Hypothalamus (tissue), 51 donors: ENCODE data around the gene SEMA5A.
"Not testable (repeated sequence)": the region's sequence is repeated elsewhere in the genome, so short reads cannot be mapped to it uniquely, and the experiment has no call there.

Experiments used
- DNase-seq, 51 donors: peaks; one replicate each; lab custom pipeline; 2025; lab: John Stamatoyannopoulos, UW

The SEMA5A gene

DNA sequence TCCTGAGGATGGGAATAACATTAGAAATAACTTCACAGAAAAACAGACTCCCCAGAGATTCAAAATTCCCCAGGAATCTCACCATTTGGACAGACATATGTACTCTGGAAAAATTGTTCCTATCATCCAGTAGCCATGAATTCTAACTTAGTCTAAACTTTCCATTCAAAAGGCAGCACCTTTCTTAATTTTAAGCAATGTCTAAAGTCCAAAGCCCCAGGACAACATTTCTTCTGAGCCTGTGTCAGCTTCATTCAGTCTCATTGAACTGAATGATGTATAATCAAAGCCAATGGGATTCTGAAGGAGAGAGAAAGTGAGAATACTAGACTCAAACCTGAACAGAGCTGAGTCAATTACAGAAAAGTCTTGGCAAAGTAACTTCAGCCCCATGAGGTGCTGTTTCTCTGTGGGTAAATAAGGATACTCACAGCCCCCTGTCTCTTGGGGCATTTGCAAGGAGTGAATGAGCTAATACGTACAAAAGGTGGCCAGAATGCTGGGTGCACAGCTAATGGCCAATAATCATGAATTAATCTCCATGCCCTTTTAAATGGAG, 140.6 kb downstream of the SEMA5A start:
- no peak for DNase-seq

DNA sequence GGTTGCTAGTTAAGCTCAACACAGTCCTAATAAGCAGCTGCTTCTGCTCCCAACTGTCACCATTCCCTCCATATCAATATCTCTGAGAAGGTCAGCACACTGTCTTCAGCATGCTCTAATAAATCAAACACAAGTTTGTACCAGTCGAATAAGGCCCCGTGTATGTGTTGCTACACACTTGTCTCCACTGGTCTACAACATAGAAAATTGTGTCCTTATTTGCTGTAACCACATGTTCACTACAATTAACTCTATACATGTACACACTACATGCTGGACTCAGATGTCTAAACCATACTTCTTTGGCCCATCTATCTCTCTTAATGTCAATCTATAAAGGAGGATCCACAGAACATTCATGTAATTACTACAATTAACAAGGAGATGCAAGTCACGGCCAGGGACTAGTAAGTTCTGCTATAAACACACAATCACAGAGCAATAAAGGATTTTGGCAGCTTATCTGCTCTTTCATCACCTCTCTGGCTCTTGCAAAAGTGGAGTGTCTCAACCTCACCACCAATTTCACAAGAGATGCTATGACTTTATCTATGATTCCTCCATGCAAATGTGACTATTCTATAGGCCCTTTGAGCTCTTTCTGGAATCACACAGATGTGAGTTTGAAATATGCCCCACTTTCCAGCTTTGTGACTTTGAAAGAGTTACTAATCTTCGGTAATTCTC, 143.9 kb downstream of the SEMA5A start:
- DNase-seq, result no peak

DNA sequence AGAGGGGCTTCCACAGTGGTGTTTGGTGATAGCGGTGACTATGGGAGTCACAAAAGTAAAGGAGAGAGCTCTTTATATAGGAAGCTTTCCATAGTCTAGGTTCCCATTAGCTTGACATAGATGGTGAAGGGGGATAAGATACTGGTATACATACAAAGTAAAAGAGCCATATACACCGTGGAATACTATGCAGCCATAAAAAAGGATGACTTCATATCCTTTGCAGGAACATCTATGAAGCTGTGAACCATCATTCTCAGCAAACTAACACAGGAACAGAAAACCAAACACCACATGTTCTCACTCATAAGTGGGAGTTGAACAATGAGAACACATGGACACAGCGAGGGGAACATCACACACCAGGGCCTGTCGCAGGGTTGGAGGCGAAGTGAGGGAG, 146.1 kb downstream of the SEMA5A start:
- DNase-seq, result not testable (repeated sequence)

DNA sequence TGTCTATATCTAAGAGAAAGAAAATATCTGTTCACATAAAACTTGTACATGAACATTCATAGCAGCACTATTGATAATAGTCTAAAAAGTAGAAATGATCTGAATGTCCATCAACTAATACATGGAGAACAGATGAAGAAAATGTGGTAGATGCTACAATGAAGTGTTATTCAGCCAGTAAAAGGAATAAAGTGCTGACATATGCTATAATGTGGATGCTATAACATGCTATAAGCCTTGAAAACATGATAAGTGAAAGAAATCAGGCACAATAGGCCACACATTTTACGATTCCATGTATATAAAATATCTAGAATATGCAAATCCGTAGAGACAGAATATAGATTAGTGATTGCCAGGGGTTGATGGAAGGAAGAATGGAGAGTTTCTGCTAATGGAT, 146.8 kb downstream of the SEMA5A start:
- DNase-seq, result no peak

DNA sequence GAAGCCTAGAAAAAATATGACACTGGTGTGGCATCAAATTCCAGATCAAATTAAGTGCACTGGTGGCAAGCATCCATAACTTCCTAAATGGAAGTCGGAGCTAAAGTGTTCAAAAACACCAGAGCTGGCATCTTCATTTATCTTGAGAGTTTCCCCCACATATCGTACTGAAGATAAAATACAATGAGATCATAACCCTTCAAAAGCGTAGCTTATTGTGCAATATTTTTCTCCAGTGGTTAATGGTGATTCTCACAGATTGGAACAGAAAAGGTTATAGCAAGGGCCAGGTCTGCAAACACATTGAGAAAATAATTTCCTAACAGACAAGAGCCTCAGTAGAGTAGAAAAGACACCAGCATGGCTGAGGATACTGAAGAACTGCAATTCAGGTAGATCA, 147.6 kb downstream of the SEMA5A start:
- no peak for DNase-seq

DNA sequence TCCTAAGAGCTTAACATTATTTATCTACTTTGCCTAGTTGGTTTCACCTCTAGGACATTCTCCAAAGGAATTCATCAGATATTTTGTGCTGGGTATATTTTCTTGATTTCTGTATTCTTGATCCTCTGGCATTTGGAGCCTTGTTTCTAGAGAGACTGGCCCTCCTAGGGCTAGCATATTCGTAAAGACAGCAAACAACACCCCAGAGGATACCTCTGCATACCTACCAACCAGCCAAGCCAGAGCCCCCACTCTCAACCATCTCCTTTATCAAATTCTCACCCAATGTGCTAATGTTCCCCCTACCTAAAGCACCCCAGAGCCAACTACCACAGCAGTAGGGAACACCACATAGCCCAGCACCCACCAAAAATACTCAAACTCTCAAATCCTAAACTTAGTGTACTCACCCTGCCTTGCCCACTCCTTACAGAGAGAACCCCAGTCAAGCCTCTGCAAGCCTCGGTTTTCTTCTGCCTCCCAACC, 149.5 kb downstream of the SEMA5A start:
- no peak for DNase-seq

DNA sequence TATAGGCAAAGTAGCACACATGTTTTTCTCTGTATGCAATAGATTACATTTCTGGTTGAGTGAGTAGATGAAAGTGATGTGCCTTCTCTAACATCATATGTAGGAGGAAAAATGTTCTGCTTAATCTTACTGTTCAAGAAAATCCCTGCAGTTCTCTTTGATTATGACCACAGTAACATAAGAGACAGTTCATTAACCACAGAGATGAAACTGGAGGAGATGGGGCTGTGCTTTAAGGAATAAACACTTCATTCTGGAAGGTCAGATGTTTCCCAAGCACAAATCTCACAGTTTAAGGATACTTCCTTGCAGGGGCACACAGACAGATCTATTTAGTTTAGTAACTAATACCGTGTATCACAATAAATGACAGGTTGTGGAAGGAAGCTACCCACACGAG, 150.2 kb downstream of the SEMA5A start:
- no peak for DNase-seq

DNA sequence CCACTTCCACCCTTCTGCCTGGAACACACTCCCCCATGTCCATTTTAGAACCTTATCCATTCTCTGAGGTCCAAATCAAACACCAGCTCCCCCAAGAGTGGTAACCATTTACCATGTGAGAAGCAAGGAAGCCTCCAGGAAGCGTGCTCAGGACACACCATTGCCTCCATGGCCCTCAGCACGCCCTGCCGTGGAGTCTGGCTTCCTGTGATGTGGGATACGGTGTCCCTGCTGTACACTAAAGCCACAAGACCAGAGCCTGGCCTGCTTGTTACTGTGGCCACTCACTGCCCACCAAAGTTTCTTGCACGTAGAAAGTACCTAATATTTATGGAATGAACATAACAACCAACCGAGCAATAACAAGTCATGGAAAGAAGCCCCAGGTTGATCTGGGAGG, 151.7 kb downstream of the SEMA5A start:
- DNase-seq, result no peak

DNA sequence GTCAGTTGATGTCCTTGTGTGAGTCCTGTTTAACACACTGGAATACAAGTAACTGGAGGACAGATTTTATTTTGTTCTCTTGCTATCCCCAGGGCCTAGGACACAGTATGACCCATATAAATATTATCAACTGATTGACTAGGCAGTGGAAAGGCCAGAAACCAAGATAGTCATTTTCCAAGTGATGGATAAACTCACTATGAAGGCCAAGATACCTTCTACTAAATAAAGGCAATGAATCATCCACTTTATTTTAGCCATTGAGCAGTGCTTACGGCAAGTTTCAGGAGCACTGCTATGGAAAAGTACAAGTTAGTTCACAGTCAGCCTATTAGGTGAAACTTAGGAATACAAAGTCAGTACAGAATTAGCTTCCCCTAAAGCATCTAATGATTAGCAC, 153.2 kb downstream of the SEMA5A start:
- DNase-seq, result no peak

DNA sequence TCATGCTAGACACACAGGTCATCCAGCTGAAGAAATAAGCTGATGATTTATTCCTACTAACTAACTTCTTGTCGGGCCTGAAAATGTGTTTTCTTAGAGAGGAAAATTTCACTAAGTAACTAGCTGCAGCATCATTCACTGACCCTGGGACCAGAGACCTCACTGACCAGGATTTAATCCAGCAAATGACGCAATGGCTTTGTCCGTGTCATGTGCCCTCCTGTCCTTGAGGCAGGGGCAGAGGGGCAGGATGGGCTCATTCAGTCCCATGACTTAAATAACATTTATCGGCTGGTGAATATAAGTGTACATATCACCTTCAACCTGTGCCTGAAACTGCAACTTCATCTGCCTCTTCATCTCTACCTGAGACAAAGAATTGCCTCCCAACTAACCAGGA, 154.8 kb downstream of the SEMA5A start:
- DNase-seq, result no peak

DNA sequence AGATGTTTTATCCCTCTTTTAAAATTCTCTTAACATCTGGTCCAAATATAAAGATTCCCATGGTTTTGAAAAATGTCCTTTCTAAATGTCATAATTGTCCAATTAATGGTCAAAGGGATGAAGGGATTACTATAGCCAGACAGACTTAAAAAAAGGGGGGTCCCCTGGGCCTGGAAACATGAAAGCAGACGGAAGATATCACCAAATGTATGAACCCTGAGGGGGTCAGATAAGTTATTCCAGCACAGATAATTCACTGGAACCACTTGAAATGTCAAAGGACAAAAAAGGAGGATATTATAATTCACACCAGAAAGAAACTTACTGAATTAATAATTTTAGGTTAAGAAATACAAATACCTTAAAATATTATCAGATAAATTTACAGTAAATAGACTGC, 155.8 kb downstream of the SEMA5A start:
- no peak for DNase-seq

DNA sequence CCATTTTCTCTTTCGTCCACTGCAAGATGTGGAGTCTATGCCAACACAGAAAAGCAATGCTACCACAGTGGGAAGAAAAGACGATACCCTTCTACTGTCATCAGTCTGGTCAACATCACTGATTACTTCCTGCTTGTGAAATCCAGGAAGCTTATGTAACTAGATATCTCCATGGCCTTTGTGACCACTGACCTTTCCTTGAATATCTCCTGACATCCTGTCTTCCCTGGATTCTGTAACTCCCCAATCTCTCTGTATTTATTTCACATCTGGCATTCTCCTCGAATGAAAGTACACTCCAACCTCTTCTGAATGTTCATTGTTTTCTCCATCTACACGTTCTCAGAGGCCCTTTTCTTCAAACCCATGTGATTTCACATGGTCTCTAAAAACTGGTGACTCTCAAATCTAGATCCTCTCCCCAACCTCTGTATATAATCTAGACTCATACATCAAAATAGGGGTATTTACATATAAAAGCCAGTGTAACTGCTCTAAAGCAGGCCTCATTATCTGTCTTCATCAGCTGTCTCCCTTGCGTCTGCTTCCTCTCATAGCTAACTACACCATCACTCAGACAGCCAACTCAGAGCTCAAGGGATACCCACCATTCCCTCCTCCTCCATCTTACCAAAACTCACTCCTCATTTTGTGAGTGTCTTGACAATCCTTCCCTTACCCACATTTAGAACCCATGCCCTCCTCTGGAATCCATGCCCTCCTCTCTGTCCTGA, 156.8 kb downstream of the SEMA5A start:
- DNase-seq, result no peak

DNA sequence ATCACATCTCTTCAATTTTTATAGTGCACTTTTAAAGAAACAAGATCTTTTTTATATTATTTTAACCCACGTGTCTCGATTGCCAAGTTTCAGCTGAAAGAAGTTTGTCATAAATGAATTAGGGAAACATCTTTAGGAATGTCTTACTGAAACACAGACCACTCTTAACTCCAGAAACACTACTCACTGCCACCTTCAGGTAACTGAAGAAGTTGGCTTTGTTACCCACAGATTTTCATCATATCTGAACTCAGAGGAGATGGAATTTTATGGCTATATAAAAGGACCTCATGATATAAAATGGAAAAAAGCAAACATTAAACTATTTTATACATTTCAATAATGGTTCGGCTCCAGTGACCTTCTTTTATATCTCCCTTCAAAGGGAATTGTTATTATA, 158.0 kb downstream of the SEMA5A start:
- no peak for DNase-seq

DNA sequence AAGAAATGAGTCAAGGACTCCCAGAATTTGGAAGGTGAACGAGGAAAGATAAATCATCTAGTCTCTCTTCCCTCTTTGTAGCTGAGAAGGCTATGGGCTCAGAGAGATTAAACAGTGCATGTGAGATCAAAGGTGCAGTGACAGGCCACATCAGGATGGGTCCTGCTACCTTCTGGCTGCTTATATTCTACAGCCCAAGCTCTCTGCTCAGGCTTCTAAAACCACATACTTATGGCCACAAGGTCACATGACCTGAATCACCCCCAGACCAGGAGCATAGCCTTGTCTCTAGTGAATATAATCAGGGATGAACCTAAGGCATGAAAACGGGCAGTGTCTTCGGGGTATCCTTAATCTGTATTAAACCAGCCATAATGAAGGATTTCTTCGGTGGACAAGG, 158.9 kb downstream of the SEMA5A start:
- DNase-seq, result no peak

DNA sequence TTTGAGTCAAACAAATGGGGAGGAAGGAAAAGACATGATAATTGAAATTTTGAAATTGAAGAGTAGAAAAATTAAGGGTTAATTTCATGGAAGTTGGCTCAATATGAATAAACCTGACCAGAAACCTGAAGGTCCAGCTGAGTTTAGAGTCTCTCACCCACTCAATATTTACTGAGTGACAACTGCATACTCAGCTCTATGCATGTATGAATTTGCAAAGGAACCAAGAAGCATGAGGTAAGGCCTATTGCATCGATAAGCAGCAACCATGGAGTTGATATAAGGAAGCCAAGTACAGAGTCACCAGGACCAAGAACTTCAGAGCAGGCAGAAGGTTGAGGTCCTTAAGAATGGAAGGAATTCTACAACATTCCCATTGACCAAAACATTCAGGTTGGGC, 163.4 kb downstream of the SEMA5A start:
- no peak for DNase-seq

DNA sequence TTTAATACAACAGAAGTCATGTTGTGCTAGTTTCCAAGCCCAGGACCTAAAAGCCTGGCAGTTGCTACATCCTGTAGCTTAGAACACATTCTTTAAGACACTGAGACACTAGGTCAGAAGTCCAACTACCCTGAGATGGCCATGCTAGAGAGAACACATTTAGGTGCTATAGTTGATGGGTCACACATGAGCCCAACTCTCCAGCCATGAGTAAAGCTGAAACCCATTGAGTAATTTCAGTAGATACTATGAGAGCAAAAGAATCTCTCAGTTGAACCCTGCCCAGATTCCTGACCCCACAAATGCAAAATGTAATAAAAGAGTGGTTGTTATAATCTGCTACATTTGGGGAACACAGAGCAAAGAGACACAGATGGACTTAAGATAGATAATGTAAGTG, 164.4 kb downstream of the SEMA5A start:
- no peak for DNase-seq

DNA sequence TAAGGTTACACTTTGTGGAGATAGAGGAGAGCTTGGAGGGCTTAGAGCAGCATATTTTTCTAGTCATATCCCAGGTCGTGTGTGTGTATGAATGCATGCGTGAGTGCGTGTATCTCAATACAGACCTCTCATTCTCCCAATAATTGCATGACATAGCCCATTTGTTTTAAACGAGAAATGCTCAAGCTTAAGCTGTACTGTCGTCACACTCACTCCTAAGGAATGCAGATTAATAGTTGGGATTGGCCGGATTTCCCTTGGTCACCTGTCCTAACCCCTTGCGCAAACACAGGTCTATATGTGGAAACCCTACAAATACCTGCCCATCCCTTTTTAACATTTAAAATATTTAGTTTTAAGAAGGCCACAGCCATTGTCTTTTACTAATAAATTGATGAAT, 165.8 kb downstream of the SEMA5A start:
- no peak for DNase-seq

DNA sequence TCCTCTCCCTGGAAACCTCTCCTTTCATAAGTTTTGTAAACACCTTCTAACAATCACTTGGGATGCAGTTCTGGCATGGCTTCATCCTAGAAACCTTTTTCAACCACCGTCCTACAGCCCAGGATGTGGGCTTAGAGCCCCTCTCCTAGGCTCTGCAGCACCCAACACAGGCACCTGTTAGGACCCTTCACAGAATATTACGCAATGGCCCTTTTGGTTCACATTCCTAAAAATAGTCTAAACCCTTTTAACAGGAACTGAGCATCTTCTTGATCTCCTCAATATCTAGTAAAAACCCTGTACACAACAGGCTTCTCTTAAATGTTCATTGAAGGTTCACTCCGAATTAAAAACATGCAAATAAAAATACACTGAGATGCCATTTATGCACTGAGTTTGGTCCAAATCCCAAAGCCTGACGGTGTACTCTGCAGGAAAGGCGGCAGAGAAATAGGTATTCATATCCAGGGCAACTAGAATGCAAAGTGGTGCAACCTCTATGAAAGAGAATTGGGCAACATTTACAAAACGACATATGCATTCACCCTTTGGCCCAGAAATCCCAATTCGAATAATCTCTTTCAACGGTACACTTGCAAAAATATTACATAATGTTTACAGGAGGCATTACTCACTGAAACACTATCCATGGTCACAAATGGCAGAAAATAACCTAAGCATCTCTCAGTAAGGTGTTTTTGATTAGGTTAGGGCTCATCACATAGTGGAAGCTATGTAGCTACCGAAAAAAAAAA, 169.3 kb downstream of the SEMA5A start:
- DNase-seq, result no peak

DNA sequence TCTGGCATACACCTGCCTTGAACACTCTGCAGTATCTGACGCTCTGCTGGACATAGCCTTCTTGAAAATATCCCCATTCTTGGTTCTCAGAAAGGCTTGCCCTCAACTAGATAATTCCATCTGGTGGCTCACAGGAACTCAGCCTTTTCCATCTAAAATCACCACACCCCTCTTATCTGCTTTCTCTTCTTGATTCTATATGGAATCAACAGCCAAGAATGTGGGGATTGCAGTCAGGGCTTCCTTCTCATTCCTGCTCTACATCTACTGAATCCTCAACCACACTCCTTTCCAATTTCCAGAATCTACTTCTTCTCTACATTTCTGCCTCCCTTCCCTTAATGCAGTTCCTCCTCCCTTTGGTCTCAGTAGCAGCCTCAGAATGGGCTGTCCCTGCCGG, 170.1 kb downstream of the SEMA5A start:
- no peak for DNase-seq

DNA sequence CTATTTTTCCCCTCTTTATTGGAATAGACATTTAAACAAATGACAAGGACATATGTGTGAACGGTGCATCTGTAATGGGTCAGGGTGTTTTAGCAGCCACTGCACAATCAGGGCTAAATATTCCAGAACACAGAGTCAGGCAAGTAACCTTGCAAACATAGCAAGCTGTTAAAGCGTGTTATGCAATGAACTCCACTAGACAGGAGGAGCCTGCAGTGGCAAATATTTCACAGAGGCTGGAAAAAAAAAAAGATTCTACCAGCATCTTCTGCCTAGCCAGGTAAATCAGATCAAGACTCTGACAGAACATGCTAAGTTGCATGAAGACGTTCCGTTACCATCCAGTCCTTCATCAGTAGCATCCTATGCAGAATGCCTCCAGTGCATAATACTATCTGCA, 171.8 kb downstream of the SEMA5A start:
- no peak for DNase-seq

DNA sequence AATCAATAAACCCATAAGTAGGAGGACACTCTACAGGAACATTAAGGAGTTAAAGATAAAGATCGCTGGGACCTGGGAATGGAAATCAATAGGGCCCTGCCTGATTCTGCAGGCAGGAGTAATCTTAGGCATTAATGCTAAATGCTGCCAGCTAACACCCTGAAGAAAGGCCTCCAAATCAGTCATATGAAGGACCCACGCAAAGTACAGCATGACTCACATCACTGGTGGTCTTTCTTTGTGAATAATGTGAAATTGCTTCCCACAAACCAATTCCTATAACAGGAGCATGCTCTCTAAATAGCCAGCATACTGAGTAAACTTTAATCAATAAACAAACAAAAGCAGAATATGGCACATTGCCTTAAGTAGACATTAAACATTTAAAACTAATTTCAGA, 172.3 kb downstream of the SEMA5A start:
- DNase-seq, result no peak
